K562 (cell line): ENCODE measurements around the gene SMIM36. TPM values are rescaled to one million over a fixed set of nuclear protein-coding genes. Genes with fewer than 3 reads are reported as not detected.

Experiments used
- ATAC-seq: fragments of 200-7000 bp; cut with Tn5 transposase; 3 replicates; pipeline ENCODE4 v1.9.1; 2020; ENCODE audit warnings: moderate library complexity
- BruUV-seq: library from RNA; stranded (reverse); fragments of 400-500 nt; replicated peaks from 2 replicates; lab custom pipeline; 2021; lab: Mats Ljungman, UMichigan
- CTCF ChIA-PET: fragments of 300-600 bp; formaldehyde crosslinking; extraction: SDS; loops from one replicate; lab custom pipeline; 2021; ENCODE audit warnings: low intra/inter-chr PET ratio; lab: Yijun Ruan, JAX
- POLR2A ChIA-PET: fragments of 300-600, 350-650 bp; sonication (Branson Sonifier 250); formaldehyde crosslinking; extraction: SDS; loops from one replicate; lab custom pipeline; 2021; ENCODE audit warnings: antibody characterized with exemption, inconsistent platforms; lab: Yijun Ruan, JAX
- DNase-seq, 4 experiments: peaks; one replicate each; pipeline versions ENCODE4 v3.0.0 to v3.0.0-alpha.2; 2011 to 2018; ENCODE audit warnings: low spot score in 3 of 4, mixed read lengths in 3 of 4; ENCODE audit errors: extremely low read depth in 1 of 4
- FAIRE-seq: peaks from 2 replicates; lab custom pipeline; 2011; peaks lifted over from hg19 to GRCh38; lab: Jason Lieb, UNC
- H2AFZ ChIP-seq: 2 replicates; pipeline ENCODE4 v1.6.0; 2011; ENCODE audit warnings: low read depth, low read length, control low read depth, inconsistent platforms
- H3K27ac ChIP-seq: fragments of 200-600 bp; 3 replicates; pipeline ENCODE4 v1.8.0; 2011; ENCODE audit warnings: low read depth, mild to moderate bottlenecking, control low read depth, inconsistent platforms, low read length, moderate library complexity, mixed read lengths; ENCODE audit errors: extremely low read depth
- H3K27me3 ChIP-seq, 2 experiments: fragments of 300-600 bp in 1 of 2; 2 replicates in 1 of 2; 3 replicates in 1 of 2; pipeline versions ENCODE4 v1.6.0 to v1.8.0; 2011; ENCODE audit warnings: inconsistent platforms in 2 of 2, low read length in 2 of 2, mild to moderate bottlenecking in 1 of 2, mixed read lengths in 1 of 2, moderate library complexity in 1 of 2; ENCODE audit not compliant: control insufficient read depth in 2 of 2, insufficient read depth in 2 of 2
- H3K36me3 ChIP-seq: fragments of 300-600 bp; 3 replicates; pipeline ENCODE4 v1.8.0; 2011; ENCODE audit warnings: mild to moderate bottlenecking, low read length, inconsistent platforms; ENCODE audit not compliant: control insufficient read depth, insufficient read depth
- H3K4me1 ChIP-seq, 2 experiments: fragments of 200-600 bp in 1 of 2; replicated peaks in 1 of 2; 2 replicates in 1 of 2; 3 replicates in 1 of 2; pipeline versions ENCODE4 v1.5.1 to v1.8.0; 2011; ENCODE audit warnings: inconsistent platforms in 2 of 2, low read length in 2 of 2, mild to moderate bottlenecking in 1 of 2, mixed read lengths in 1 of 2, moderate library complexity in 1 of 2; ENCODE audit not compliant: control insufficient read depth in 2 of 2, insufficient read depth in 2 of 2
- H3K4me2 ChIP-seq: 2 replicates; pipeline ENCODE4 v1.6.1; 2011; ENCODE audit warnings: low read length, control low read depth, inconsistent platforms, mixed read lengths; ENCODE audit not compliant: insufficient read depth
- H3K4me3 ChIP-seq: fragments of 200-600 bp; sonication (generic), shearing (Covaris generic); 2 replicates; pipeline ENCODE4 v1.5.1; 2016; ENCODE audit warnings: control low read depth, inconsistent platforms
- H3K79me2 ChIP-seq: fragments of 200-600 bp; 3 replicates; pipeline ENCODE4 v1.8.0; 2011; ENCODE audit warnings: low read length, inconsistent platforms; ENCODE audit not compliant: control insufficient read depth, insufficient read depth
- H3K9ac ChIP-seq, 2 experiments: 2 replicates each; pipeline versions ENCODE4 v1.6.0 to v1.6.1; 2011; ENCODE audit warnings: low read depth in 2 of 2, low read length in 2 of 2, control low read depth in 1 of 2, inconsistent platforms in 1 of 2, mild to moderate bottlenecking in 1 of 2, mixed read lengths in 1 of 2; ENCODE audit not compliant: insufficient read depth in 1 of 2
- H3K9me1 ChIP-seq: one replicate; pipeline ENCODE4 v1.6.0; 2011; ENCODE audit warnings: inconsistent platforms, mild to moderate bottlenecking, low read length, moderate library complexity; ENCODE audit not compliant: control insufficient read depth, insufficient read depth
- H3K9me3 ChIP-seq: replicated peaks from 2 replicates; pipeline ENCODE4 v1.5.1; 2011; ENCODE audit warnings: low read depth, low read length, inconsistent platforms; ENCODE audit not compliant: control insufficient read depth, insufficient read depth
- H4K20me1 ChIP-seq: replicated peaks from 2 replicates; pipeline ENCODE4 v1.6.1; 2011; ENCODE audit warnings: low read length, inconsistent platforms, mixed read lengths; ENCODE audit not compliant: control insufficient read depth, insufficient read depth
- MAFG ChIP-seq: fragments of 450-650 bp; conservative IDR thresholded peaks from 2 replicates; pipeline ENCODE4 v1.6.1; 2016; ENCODE audit warnings: missing genetic modification characterization, missing compliant biosample characterization
- MEIS2 ChIP-seq: fragments of 450-650 bp; IDR thresholded peaks from 2 replicates; pipeline ENCODE4 v1.6.1; 2014; ENCODE audit warnings: mild to moderate bottlenecking; ENCODE audit not compliant: partially characterized antibody
- PBX2 ChIP-seq, 2 experiments: IDR thresholded peaks in 1 of 2; conservative IDR thresholded peaks in 1 of 2; 2 replicates each; pipeline ENCODE4 v1.6.1; 2016; ENCODE audit warnings: low read depth in 2 of 2, mild to moderate bottlenecking in 1 of 2, missing compliant biosample characterization in 1 of 2, missing genetic modification characterization in 1 of 2, moderate library complexity in 1 of 2
- RBM39 ChIP-seq: fragments of 200-400 bp; formaldehyde crosslinking; optimal IDR thresholded peaks from 2 replicates; pipeline ENCODE3; 2018; ENCODE audit warnings: low read depth, low read length
- WGBS: fragments of 100-300 bp; shearing (Covaris generic); methylation state at CpG from one replicate; pipeline ENCODE4 v1.1.6; 2016; ENCODE audit warnings: low coverage, mixed read lengths; ENCODE audit not compliant: insufficient coverage; ENCODE audit errors: missing lambda C conversion rate; 5-methylcytosine and 5-hydroxymethylcytosine counted together
- in situ Hi-C: fragments of 300-500 bp; cut with MboI; formaldehyde crosslinking; loops from 4 replicates; pipeline ENCODE4 v1.15.0; 2018; ENCODE audit warnings: inconsistent platforms, mixed read lengths
- intact Hi-C: fragments of 100-400 bp; cut with micrococcal nuclease; formaldehyde crosslinking; loops from 2 replicates; pipeline ENCODE4 v1.14.2; 2022
- polyA plus RNA-seq, 8 experiments: library from polyadenylated mRNA; depleted of rRNA in 4 of 8; stranded (reverse) in 5 of 8; unstranded in 3 of 8; fragments of >200 nt; fragmentation: Nextera tagmentation in 2 of 8; fragmentation: Illumina TruSeq in 1 of 8; extraction: Ambion mirVana in 2 of 8; extraction: Trizol in 1 of 8; gene quantifications; 2 replicates each; pipeline versions ENCODE4 v1.2.1 to v1.2.3, GENCODE V29; 2011 to 2014; ENCODE audit warnings: inconsistent platforms in 1 of 8, missing spikeins in 1 of 8
- total RNA-seq, 7 experiments: library from RNA; depleted of rRNA in 6 of 7; stranded (reverse); fragments of >200 nt in 6 of 7; fragmentation: Illumina TruSeq in 2 of 7; extraction: Trizol in 2 of 7; gene quantifications; 2 replicates each; pipeline versions ENCODE4 v1.2.1 to v1.2.3, GENCODE V29; 2011 to 2021; ENCODE audit warnings: low replicate concordance in 1 of 7

Gene SMIM36
- total and polyA plus RNA-seq, 9 of the 15 experiments (the other 6 are each of a cell fraction or from before 2014, with no cell fraction given) = not detected

- no peak overlapping the region for H2AFZ ChIP-seq
- POLR2A ChIA-PET = no interaction called here
- no peak for FAIRE-seq
- H4K20me1 ChIP-seq = no peaks in the 10 kb centered on the region
- no peaks in the 10 kb centered on the region for H3K9me3 ChIP-seq
- TF ChIP-seq PBX2 (CRISPR knock-in tag; IDR thresholded peaks at IDR 0.05; ENCODE audit: low read depth) (no peak), PBX2 (tag; conservative IDR thresholded peaks at IDR 0.05; ENCODE audit: low read depth) (0 out of 2 replicates have a peak, but pooled peaks have one; percentile 15), MAFG (no peak), MEIS2 (peak; percentile 40), RBM39 (no peak)
- WGBS = 30% methylated on average over 4 of the region's 4 CpGs
- H3K4me3 ChIP-seq = no peak overlapping the region
- H3K4me2 ChIP-seq = no peak overlapping the region
- intact Hi-C loops = no loop called here
- no TSS peak for BruUV-seq
- no peaks in the 10 kb centered on the region for H3K79me2 ChIP-seq
- no peaks in the 10 kb centered on the region for H3K27me3 ChIP-seq
- no peak overlapping the region for H3K27ac ChIP-seq
- H3K9ac ChIP-seq = no peak overlapping the region
- ATAC-seq = no peak
- DNase-seq = no peak
- no peaks in the 10 kb centered on the region for H3K36me3 ChIP-seq
- CTCF ChIA-PET = no interaction called here
- in situ Hi-C loops = loop anchor here (25.0 kb wide), 1 partner anchor 772 kb away; no protein-coding TSS in a partner anchor
- no peaks in the 10 kb centered on the region for H3K4me1 ChIP-seq
- no peaks in the 10 kb centered on the region for H3K9me1 ChIP-seq
These were observed 29.3 kb upstream of the SMIM36 start for GRCh38 chr17:55540414-55541091.
